GM18870 (cell line): Measurements from ENCODE around the gene RTP4.

Experiments
- ATAC-seq: cut with Tn5 transposase; IDR thresholded peaks from one replicate; pipeline ENCODE4 v1.9.1; 2021; ENCODE audit warnings: moderate library complexity; ENCODE audit not compliant: unreplicated experiment

The RTP4 gene

GRCh38 chr3:187368251-187369088 is at the start of gene RTP4:
RTP4 (plus strand) TSS chr3:187368385; CDS start chr3:187368442, 57 bp downstream.
- ATAC-seq: peak; percentile 96

DNA sequence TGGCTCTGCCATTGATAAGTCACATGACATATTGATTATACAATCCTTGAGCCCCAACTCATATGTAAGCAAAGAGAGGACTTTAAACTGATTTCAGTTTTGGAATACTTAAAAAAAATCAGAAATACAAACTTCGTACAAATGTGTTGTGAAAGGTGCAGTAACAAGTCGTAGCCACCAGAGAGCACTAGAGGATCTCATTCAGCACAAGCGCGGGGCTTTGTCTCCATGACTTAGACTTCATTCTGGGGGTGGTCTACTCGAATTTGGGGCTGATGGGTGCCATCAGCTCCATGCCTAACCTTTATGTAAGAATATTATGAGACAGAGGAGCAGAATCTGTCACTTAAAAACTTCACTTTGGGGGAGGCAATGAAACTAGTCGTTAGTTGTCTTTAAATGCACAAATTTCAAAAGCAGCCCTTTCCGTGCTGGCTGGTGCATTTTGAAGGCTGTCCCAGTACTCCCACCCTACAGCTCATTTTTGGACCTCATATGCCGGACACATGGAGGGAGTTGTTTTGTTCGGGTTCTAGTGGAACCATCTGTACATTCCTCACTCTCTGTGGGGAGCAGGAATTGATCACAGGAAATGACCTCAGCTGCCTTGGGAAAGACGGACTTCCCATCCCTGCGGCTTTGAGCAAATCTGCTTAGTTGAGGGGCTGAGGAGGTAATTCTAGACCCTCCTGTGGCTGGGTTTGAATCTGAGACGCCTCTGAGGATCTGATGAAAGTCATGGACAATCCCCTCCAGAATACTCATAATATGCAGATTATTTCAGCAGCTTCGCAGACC is 49.2 kb upstream of the RTP4 start:
- ATAC-seq: no peak

GRCh38 chr3:187319699-187320302 is 48.4 kb upstream of the RTP4 start:
- ATAC-seq: peak; percentile 60

- no peak for ATAC-seq
Observed at GRCh38 chr3:187321766-187322165, 46.4 kb upstream of the RTP4 start.

DNA sequence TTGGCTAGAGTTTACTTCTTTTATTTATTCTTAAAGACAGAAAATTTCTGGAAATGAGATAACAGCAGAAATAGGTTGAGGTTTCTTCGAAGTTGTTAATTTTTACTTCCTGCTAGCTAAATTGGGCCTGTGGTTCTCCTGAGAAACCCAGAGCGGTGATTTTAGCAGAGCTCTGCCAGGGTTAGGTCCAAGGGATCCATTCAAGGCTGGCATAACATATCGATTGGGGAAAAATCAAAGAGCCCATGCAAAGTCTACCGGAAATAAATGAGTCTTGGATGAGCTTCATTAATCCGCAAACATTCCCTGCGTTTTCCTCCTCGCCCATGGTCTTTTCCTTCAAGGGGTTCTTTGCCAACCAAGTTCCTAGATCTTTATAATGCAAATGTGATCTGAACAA is 45.9 kb upstream of the RTP4 start:
- no peak for ATAC-seq

GRCh38 chr3:187323091-187323490 is 45.1 kb upstream of the RTP4 start:
- no peak for ATAC-seq

DNA sequence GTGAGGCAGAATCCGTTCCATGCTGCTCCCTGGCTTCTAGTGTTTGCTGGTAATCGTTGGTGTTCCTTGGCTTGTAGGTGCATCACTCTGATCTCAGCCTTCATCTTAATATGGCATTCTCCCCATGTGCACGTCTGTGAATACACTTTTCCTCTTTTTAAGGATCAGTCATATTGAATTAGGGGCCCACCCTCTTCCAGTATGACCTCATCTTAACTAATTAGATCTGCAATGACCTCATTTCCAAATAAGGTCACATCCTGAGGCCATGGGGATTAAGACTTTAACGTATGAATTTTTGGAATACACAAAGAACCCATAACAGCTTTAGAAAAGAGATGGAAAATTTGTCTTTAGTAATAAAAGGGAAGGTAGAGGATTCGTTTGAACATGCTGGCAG is 42.6 kb upstream of the RTP4 start:
- ATAC-seq: no peak

DNA sequence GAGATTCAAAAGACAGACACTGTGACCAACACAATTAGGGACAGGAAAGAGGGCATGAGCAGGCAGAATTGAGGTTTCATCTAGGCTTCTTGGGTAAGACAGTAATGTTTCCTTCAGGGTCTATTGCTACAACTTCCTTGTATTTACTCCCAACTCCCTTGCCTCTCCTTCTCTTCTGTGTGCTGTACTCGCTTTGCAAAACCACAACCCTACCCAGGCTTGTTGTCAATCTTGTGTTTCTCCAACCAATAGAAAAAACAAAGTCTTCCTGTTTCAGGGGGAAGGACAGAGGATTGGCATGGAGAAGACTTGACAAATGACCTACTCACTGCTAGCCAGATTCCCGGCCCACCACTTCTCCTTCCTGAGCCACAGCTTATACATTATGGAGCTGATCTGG is 40.3 kb upstream of the RTP4 start:
- no peak for ATAC-seq

- no peak for ATAC-seq
Observed at GRCh38 chr3:187328691-187329090, 39.5 kb upstream of the RTP4 start.

GRCh38 chr3:187334904-187335303 is 33.3 kb upstream of the RTP4 start:
- ATAC-seq: no peak

- ATAC-seq: no peak
Observed at GRCh38 chr3:187336322-187336721, 31.9 kb upstream of the RTP4 start.

GRCh38 chr3:187340578-187340977 is 27.6 kb upstream of the RTP4 start:
- no peak for ATAC-seq

DNA sequence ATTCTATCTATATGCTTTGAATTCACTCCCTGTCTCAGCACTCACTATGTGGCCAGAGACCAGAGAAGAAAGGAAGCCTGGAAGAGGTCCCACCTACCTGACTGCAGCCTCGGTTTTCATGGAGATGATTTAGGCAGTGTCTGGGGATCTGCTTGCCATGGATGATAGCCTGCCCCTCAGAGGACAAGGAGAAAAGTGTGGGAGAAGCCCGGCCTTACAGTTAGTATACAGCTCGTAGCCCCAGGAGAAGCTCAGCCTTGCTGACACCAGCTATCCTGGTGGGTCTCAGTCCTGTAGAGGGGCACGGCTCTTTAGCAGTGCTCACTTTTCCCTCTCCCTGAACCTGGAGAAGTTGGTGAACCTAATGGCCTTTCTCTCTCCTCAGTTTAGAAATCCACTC is 25.9 kb upstream of the RTP4 start:
- no peak for ATAC-seq

DNA sequence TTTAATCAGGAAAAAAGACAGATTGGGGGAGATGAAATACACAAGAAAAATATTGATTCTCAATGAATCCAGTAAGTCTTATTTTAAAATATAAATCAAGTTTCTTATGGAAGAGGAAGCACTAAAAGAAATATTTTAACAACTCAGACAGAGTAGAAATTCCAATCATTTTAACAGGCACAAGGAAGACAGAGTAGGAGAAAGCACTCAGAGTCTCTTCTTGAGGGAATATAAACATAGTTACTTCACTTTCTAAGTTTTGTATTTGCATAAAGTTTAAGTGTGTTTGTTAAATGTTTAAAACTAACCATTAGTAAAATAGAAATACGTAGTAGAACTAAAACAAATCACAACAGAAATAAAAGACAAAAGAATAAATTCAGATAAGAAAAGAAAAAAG is 24.5 kb upstream of the RTP4 start:
- no peak for ATAC-seq

- no peak for ATAC-seq
Observed at GRCh38 chr3:187352581-187353575, 15.3 kb upstream of the RTP4 start.

- ATAC-seq: no peak
Observed at GRCh38 chr3:187358068-187358467, 10.1 kb upstream of the RTP4 start.

- no peak for ATAC-seq
Observed at GRCh38 chr3:187359798-187360486, 8.2 kb upstream of the RTP4 start.

GRCh38 chr3:187360596-187360995 is 7.6 kb upstream of the RTP4 start:
- ATAC-seq: no peak

DNA sequence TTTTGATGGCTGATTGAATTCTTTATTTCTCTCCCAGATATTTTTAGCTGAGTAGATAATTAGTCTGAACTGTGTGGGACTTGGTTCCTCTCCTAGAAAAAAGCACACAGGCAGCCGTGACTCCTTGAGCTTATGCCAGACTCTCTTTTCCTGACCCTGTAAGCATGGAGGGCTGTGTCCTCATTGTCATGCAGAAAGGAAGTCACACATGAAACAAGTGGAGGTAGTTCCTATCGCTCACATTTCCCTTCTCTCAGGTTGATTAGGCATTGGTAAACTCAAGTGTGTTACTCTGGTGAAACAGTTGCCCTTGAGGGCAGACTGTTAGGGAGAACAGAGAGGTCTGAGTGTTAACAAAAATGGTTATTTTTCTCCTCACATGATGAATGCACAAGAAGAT is 6.3 kb upstream of the RTP4 start:
- no peak for ATAC-seq

- ATAC-seq: no peak
Observed at GRCh38 chr3:187367561-187368103, 553 bp upstream of the RTP4 start.
